ENCODE data around the gene IL22RA2. TPM values are rescaled to one million over a fixed set of nuclear protein-coding genes. Genes with fewer than 3 reads are reported as not detected.

IL22RA2 gene
- total and polyA plus RNA-seq, 12 donors, result not detected

GRCh38 chr6:137214931-137215330 lies 41.5 kb upstream of the IL22RA2 start:
- H3K27me3 ChIP-seq, result no peaks in the 10 kb centered on the region
- H3K27ac ChIP-seq, result no peak overlapping the region
- TF ChIP-seq CTCF (IDR thresholded peaks at IDR 0.05) (no peak), POLR2A (IDR thresholded peaks at IDR 0.05) (no peak)
- WGBS, 4 donors, result 83 to 91% (median 86%) methylated on average over 3 of the region's 3 CpGs
- peaks cover 37 to 87% of the 10 kb centered on the region in 2 donors for H3K4me1 ChIP-seq (replicated peaks in 1 of 2)
- H3K4me3 ChIP-seq, result peak overlapping the region in 1 of 4 donors; percentile 5
- DNase-seq, result no peak
- no peaks in the 10 kb centered on the region for H3K36me3 ChIP-seq (replicated peaks in 1 of 2)
- H3K9me3 ChIP-seq (replicated peaks in 1 of 3), result no peaks in the 10 kb centered on the region
- intact Hi-C loops (cut with DNase I), result no loop called here

GRCh38 chr6:137213813-137214212 lies 40.4 kb upstream of the IL22RA2 start:
- Histone ChIP-seq H3K4me1 (replicated peaks in 1 of 2) (peaks cover 42 to 86% of the 10 kb centered on the region in 2 donors), H3K27ac (peak overlapping the region in 2 of 5 donors; percentile 45 to 47), H3K36me3 (replicated peaks in 1 of 2) (no peaks in the 10 kb centered on the region), H3K9me3 (replicated peaks in 1 of 3) (no peaks in the 10 kb centered on the region), H3K27me3 (no peaks in the 10 kb centered on the region), H3K4me3 (peak overlapping the region in 1 of 4 donors; percentile 5)
- intact Hi-C loops (cut with DNase I), result no loop called here
- DNase-seq, result no peak
- TF ChIP-seq POLR2A (IDR thresholded peaks at IDR 0.05) (no peak), CTCF (IDR thresholded peaks at IDR 0.05) (no peak)
- WGBS, 4 donors, result 60 to 80% (median 70%) methylated on average over 2 of the region's 2 CpGs

GRCh38 chr6:137213331-137213740 lies 39.9 kb upstream of the IL22RA2 start:
- Histone ChIP-seq H3K4me3 (no peak overlapping the region), H3K9me3 (replicated peaks in 1 of 3) (no peaks in the 10 kb centered on the region), H3K4me1 (replicated peaks in 1 of 2) (peaks cover 42 to 86% of the 10 kb centered on the region in 2 donors), H3K27ac (peak overlapping the region in 2 of 5 donors; percentile 45 to 47), H3K36me3 (replicated peaks in 1 of 2) (no peaks in the 10 kb centered on the region), H3K27me3 (no peaks in the 10 kb centered on the region)
- intact Hi-C loops (cut with DNase I), result no loop called here
- DNase-seq, result no peak
- 40 to 53% (median 47%) methylated on average over 4 of the region's 4 CpGs for WGBS, 4 donors
- no peak for TF ChIP-seq POLR2A (IDR thresholded peaks at IDR 0.05)
- no peak for TF ChIP-seq CTCF (IDR thresholded peaks at IDR 0.05)

- intact Hi-C loops (cut with DNase I), result no loop called here
- no peaks in the 10 kb centered on the region for H3K36me3 ChIP-seq (replicated peaks in 1 of 2)
- H3K27me3 ChIP-seq, result no peaks in the 10 kb centered on the region
- no peak overlapping the region for H3K4me3 ChIP-seq
- DNase-seq, result no peak
- peaks cover 42 to 74% of the 10 kb centered on the region in 2 donors for H3K4me1 ChIP-seq (replicated peaks in 1 of 2)
- 87 to 95% (median 92%) methylated on average over 3 of the region's 3 CpGs for WGBS, 4 donors
- H3K27ac ChIP-seq, result peak overlapping the region in 1 of 5 donors; percentile 12
- H3K9me3 ChIP-seq (replicated peaks in 1 of 3), result no peaks in the 10 kb centered on the region
- TF ChIP-seq POLR2A (IDR thresholded peaks at IDR 0.05) (no peak), CTCF (IDR thresholded peaks at IDR 0.05) (no peak)
These were observed 38.5 kb upstream of the IL22RA2 start for GRCh38 chr6:137211910-137212309.
